Neuronal stem cell (in vitro differentiated cells): ENCODE results near the gene TGIF2.

Experiments used
- DNase-seq: peaks from one replicate; pipeline ENCODE4 v3.0.0-alpha.2; 2013; ENCODE audit warnings: low spot score
- H2AFZ ChIP-seq: one replicate; pipeline ENCODE4 v1.6.1; 2013; ENCODE audit warnings: mild to moderate bottlenecking, low read length, inconsistent platforms
- H2AK5ac ChIP-seq: 2 replicates; pipeline ENCODE4 v1.6.1; 2013; ENCODE audit warnings: low read depth, mild to moderate bottlenecking, inconsistent platforms, low read length, moderate library complexity, mixed read lengths
- H2BK120ac ChIP-seq: 2 replicates; pipeline ENCODE4 v1.6.1; 2013; ENCODE audit warnings: low read depth, mild to moderate bottlenecking, inconsistent platforms, low read length, moderate library complexity, mixed read lengths
- H2BK12ac ChIP-seq: one replicate; pipeline ENCODE4 v1.6.1; 2013; ENCODE audit warnings: low read length, inconsistent platforms
- H2BK15ac ChIP-seq: 2 replicates; pipeline ENCODE4 v1.6.1; 2013; ENCODE audit warnings: mild to moderate bottlenecking, low read length, inconsistent platforms, mixed read lengths
- H2BK5ac ChIP-seq: one replicate; pipeline ENCODE4 v1.6.1; 2013; ENCODE audit warnings: inconsistent platforms, mild to moderate bottlenecking, low read length, moderate library complexity
- H3K14ac ChIP-seq: one replicate; pipeline ENCODE4 v1.6.1; 2013; ENCODE audit warnings: low read length, inconsistent platforms
- H3K18ac ChIP-seq: 2 replicates; pipeline ENCODE4 v1.6.1; 2013; ENCODE audit warnings: low read length, inconsistent platforms
- H3K23ac ChIP-seq: 2 replicates; pipeline ENCODE4 v1.6.1; 2013; ENCODE audit warnings: low read depth, mild to moderate bottlenecking, mixed read lengths, low read length, inconsistent platforms; ENCODE audit not compliant: poor library complexity
- H3K27ac ChIP-seq: replicated peaks from 3 replicates; pipeline ENCODE4 v1.5.1; 2013; ENCODE audit warnings: low read length, inconsistent platforms
- H3K27me3 ChIP-seq, 3 experiments: 2 replicates each; pipeline ENCODE4 v1.6.1; 2013; ENCODE audit warnings: low read length in 3 of 3, mild to moderate bottlenecking in 2 of 3, inconsistent platforms in 1 of 3, low read depth in 1 of 3, mixed read lengths in 1 of 3, moderate library complexity in 1 of 3; ENCODE audit not compliant: control insufficient read depth in 3 of 3, insufficient read depth in 3 of 3
- H3K36me3 ChIP-seq, 2 donors: replicated peaks in 1 of 2; 2 replicates each; pipeline ENCODE4 v1.6.1; 2013; ENCODE audit warnings: low read length in 2 of 2; ENCODE audit not compliant: control insufficient read depth in 2 of 2, insufficient read depth in 2 of 2
- H3K4ac ChIP-seq: 2 replicates; pipeline ENCODE4 v1.6.1; 2013; ENCODE audit warnings: inconsistent platforms, mild to moderate bottlenecking, low read length, moderate library complexity
- H3K4me1 ChIP-seq, 2 donors: 1 replicate in 1 of 2; 2 replicates in 1 of 2; pipeline ENCODE4 v1.6.1; 2013; ENCODE audit warnings: low read length in 2 of 2, low read depth in 1 of 2; ENCODE audit not compliant: control insufficient read depth in 2 of 2, insufficient read depth in 1 of 2
- H3K4me2 ChIP-seq: one replicate; pipeline ENCODE4 v1.6.1; 2013; ENCODE audit warnings: mild to moderate bottlenecking, low read length, inconsistent platforms; ENCODE audit not compliant: insufficient read depth, poor library complexity, severe bottlenecking
- H3K4me3 ChIP-seq, 2 donors: 2 replicates each; pipeline ENCODE4 v1.5.1; 2013; ENCODE audit warnings: low read length in 2 of 2, mild to moderate bottlenecking in 2 of 2, inconsistent platforms in 1 of 2, moderate library complexity in 1 of 2
- H3K79me1 ChIP-seq: one replicate; pipeline ENCODE4 v1.6.1; 2013; ENCODE audit warnings: low read depth, mild to moderate bottlenecking, inconsistent platforms, low read length, moderate library complexity
- H3K9ac ChIP-seq: one replicate; pipeline ENCODE4 v1.6.1; 2013; ENCODE audit warnings: mild to moderate bottlenecking, low read depth, low read length, inconsistent platforms; ENCODE audit not compliant: poor library complexity
- H3K9me3 ChIP-seq, 2 donors: replicated peaks in 1 of 2; 2 replicates each; pipeline versions ENCODE3 to v1.6.1; 2013; ENCODE audit warnings: low read length in 2 of 2, mild to moderate bottlenecking in 2 of 2, inconsistent platforms in 1 of 2, low read depth in 1 of 2, mixed read lengths in 1 of 2, moderate library complexity in 1 of 2; ENCODE audit not compliant: control insufficient read depth in 2 of 2, insufficient read depth in 1 of 2
- H4K8ac ChIP-seq: one replicate; pipeline ENCODE4 v1.6.1; 2013; ENCODE audit warnings: low read depth, mild to moderate bottlenecking, inconsistent platforms, low read length, moderate library complexity
- H4K91ac ChIP-seq: one replicate; pipeline ENCODE4 v1.6.1; 2013; ENCODE audit warnings: low read length, low read depth, mild to moderate bottlenecking, inconsistent platforms; ENCODE audit not compliant: poor library complexity
- WGBS, 2 donors: extraction: QIAGEN DNeasy Blood & Tissue Kit; methylation state at CpG; one replicate each; pipeline ENCODE4 v1.1.7; 2013; ENCODE audit warnings: missing lambda C conversion rate in 2 of 2, mixed read lengths in 1 of 2; ENCODE audit not compliant: insufficient read length in 2 of 2, insufficient replicate concordance in 1 of 2; ENCODE audit errors: extremely low coverage in 2 of 2; 5-methylcytosine and 5-hydroxymethylcytosine counted together

Gene TGIF2

DNA sequence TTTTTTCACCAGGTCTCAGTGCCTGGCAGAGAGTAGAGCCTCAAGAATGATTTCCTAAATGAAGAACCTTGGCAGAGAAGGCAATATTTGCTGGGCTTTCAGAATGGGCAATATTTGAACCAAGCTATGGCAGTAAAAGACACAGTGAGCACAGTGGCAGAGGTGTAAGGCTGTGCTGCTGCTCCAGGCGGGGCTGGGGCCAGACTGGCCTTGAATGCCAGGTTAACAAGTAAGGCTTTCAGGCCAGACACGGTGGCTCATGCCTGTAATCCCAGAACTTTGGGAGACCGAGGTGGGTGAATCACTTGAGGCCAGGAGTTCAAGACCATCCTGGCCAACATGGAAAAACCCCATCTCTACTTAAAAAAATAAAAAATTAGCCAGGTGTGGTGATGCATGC, 40.6 kb upstream of the TGIF2 start:
- H4K91ac ChIP-seq, result no peak overlapping the region
- H2AK5ac ChIP-seq, result no peak overlapping the region
- H3K18ac ChIP-seq, result no peak overlapping the region
- no peak overlapping the region for H3K27ac ChIP-seq
- peaks cover 1% of the 10 kb centered on the region for H3K79me1 ChIP-seq
- H3K4me3 ChIP-seq, result no peak overlapping the region
- no peaks in the 10 kb centered on the region for H3K4me1 ChIP-seq
- no peak overlapping the region for H4K8ac ChIP-seq
- DNase-seq, result no peak
- no peak overlapping the region for H3K14ac ChIP-seq
- no peaks in the 10 kb centered on the region for H3K27me3 ChIP-seq
- H3K23ac ChIP-seq, result no peak overlapping the region
- no peak overlapping the region for H2BK15ac ChIP-seq
- no peak overlapping the region for H3K9ac ChIP-seq
- H3K4me2 ChIP-seq, result no peak overlapping the region
- no peak overlapping the region for H2BK5ac ChIP-seq
- WGBS, 2 donors, result no CpG with 5 or more reads among the region's 3 CpGs
- H2AFZ ChIP-seq, result no peak overlapping the region
- no peak overlapping the region for H2BK12ac ChIP-seq
- H3K9me3 ChIP-seq, result no peaks in the 10 kb centered on the region
- H2BK120ac ChIP-seq, result no peak overlapping the region
- H3K4ac ChIP-seq, result no peak overlapping the region
- H3K36me3 ChIP-seq, result peaks cover 8 to 24% of the 10 kb centered on the region in 2 donors

DNA sequence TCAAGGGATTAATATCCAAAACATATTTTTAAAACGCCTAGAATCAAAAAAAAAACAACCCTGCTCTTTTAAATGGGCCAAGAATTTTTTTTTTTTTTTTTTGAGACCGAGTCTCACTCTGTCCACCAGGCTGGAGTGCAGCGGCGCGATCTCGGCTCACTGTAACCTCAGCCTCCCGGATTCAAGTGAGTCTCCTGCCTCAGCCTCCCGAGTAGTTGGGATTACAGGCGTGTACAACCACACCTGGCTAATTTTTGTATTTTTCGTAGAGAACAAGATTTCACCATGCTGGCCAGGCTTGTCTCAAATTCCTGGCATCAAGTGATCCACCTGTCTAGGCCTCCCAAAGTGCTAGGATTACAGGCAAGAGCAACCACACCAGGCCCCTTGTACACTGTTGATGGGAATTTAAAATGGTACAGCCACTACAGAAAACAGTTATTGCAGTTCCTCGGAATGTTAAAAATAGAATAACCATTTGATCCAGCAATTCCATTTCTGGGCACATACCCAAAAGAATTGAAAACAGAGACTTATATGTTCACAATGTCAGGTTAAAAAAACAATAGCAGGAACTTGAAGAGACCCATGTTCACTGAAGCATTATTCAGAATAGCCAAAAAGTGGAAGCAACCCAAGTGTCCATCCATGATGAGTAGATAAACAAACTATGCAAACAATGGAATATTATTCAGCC, 35.2 kb upstream of the TGIF2 start:
- no peaks in the 10 kb centered on the region for H3K36me3 ChIP-seq
- no peak overlapping the region for H3K23ac ChIP-seq

DNA sequence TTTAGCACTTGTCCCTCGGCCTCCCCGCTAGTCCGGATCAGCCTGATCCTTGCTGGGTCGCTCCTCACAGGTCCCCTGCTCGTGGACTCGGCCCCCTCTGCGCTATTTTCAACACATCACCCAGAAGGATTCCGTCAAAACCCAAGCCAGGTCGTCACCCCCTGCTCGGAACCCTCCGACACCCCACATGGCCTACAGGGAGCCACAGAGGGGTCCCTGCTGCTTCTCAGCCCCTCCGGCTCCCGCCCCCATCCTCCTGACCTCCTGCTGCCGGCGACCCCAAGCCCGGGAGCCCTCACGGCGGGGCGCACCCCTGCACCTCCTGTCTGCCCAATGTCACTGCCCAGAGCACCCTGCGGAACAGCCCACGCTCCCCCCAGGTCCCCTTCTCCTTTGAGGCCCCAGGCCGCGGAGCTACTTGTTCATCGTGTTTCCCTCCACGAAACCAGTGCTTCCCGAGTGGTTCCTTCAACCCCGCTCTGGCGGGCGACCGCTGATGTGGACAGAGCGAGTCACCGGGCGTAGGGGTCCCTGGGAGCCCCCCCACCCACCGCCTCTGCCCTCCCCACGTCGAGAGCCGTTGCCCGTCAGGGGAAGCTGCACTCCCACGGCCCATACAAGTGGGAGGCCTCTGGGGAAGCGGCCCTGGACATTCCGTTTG, 32.7 kb upstream of the TGIF2 start:
- Histone ChIP-seq H3K27me3 (no peaks in the 10 kb centered on the region), H3K9ac (peak overlapping the region; percentile 71), H3K36me3 (peaks cover 0 to 2% of the 10 kb centered on the region in 2 donors), H2BK120ac (peak overlapping the region; percentile 76), H2BK5ac (peak overlapping the region; percentile 57), H2BK12ac (peak overlapping the region; percentile 65), H2AK5ac (peak overlapping the region; percentile 96), H3K27ac (no peak overlapping the region), H3K4ac (peak overlapping the region; percentile 77), H3K23ac (peak overlapping the region; percentile 94), H3K9me3 (no peaks in the 10 kb centered on the region), H3K18ac (peak overlapping the region; percentile 98), H2AFZ (peak overlapping the region; percentile 61), H4K91ac (peak overlapping the region; percentile 80), H2BK15ac (peak overlapping the region; percentile 99), H4K8ac (peak overlapping the region; percentile 9), H3K4me2 (peak overlapping the region; percentile 94), H3K4me3 (peak overlapping the region in 1 of 2 donors; percentile 72), H3K4me1 (peaks cover 4 to 24% of the 10 kb centered on the region in 2 donors), H3K79me1 (peaks cover 7% of the 10 kb centered on the region), H3K14ac (peak overlapping the region; percentile 85)
- no peak for DNase-seq
- no CpG with 5 or more reads among the region's 41 CpGs for WGBS, 2 donors

More for the DNA sequence above, 35.2 kb upstream of the TGIF2 start:
- H4K8ac ChIP-seq, result no peak overlapping the region
- peaks cover 7% of the 10 kb centered on the region for H3K79me1 ChIP-seq
- H3K27me3 ChIP-seq, result no peaks in the 10 kb centered on the region
- H2BK120ac ChIP-seq, result no peak overlapping the region
- no peak overlapping the region for H2AK5ac ChIP-seq
- DNase-seq, result no peak
- no peak overlapping the region for H3K4ac ChIP-seq
- H3K27ac ChIP-seq, result no peak overlapping the region
- H2BK12ac ChIP-seq, result no peak overlapping the region
- H2BK15ac ChIP-seq, result no peak overlapping the region
- no peaks in the 10 kb centered on the region for H3K9me3 ChIP-seq
- H3K9ac ChIP-seq, result no peak overlapping the region
- no peak overlapping the region for H3K14ac ChIP-seq
- no peak overlapping the region for H4K91ac ChIP-seq
- H3K18ac ChIP-seq, result no peak overlapping the region
- H2AFZ ChIP-seq, result no peak overlapping the region
- H3K4me2 ChIP-seq, result no peak overlapping the region
- H2BK5ac ChIP-seq, result no peak overlapping the region
- H3K4me3 ChIP-seq, result no peak overlapping the region
- peaks cover 4 to 19% of the 10 kb centered on the region in 2 donors for H3K4me1 ChIP-seq
- WGBS, 2 donors, result no CpG with 5 or more reads among the region's 11 CpGs

DNA sequence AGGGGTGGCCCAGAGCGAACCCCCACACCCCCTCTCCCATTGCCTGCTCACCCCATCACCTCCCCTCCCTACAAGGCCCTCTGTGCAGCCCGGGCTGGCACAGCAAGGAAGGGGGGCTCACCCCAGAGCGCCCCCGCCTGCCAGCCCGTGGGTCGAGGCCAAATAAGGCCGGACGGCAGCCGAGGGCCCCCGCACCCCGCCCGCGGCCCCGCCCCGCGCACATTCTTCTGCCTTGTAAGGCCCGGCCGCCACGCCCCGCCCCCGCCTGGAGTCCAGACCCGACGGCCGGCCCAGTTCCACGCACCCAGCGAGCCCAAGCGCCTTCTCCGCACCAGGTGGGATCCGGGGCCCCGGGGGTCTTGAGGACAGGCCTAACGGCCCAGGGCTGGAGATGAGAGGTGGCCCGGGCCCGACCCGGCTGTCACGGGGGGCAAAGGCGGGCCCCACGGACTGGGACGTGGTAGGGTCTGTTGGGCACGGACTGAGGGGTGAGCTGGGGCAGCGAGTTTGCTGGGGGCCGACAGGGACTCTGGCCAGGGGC, 32.1 kb upstream of the TGIF2 start, which contains the start of gene MYL9:
MYL9 (plus strand) TSS at position 293 of the 541 bp plus-strand sequence. CDS start 3,366 bp downstream, outside the sequence.
- peak within 1 kb of the TSS; percentile 88 for H2BK12ac ChIP-seq
- H2BK15ac ChIP-seq, result peak within 1 kb of the TSS; percentile 99
- H3K9ac ChIP-seq, result peak within 1 kb of the TSS; percentile 91
- H2BK5ac ChIP-seq, result peak within 1 kb of the TSS; percentile 57
- H3K36me3 ChIP-seq, result peaks cover 0 to 6% of the 10 kb centered on the region in 2 donors
- no peaks in the 10 kb centered on the region for H3K27me3 ChIP-seq
- H3K79me1 ChIP-seq, result peaks cover 7% of the 10 kb centered on the region
- no CpG with 5 or more reads among the region's 41 CpGs for WGBS, 2 donors
- peak within 1 kb of the TSS; percentile 75 for H4K8ac ChIP-seq
- H3K18ac ChIP-seq, result peak within 1 kb of the TSS; percentile 99
- H3K4me1 ChIP-seq, result peaks cover 4 to 24% of the 10 kb centered on the region in 2 donors
- H2AK5ac ChIP-seq, result peak within 1 kb of the TSS; percentile 96
- peak within 1 kb of the TSS; percentile 94 for H3K14ac ChIP-seq
- peak within 1 kb of the TSS; percentile 43 for H3K27ac ChIP-seq
- H2BK120ac ChIP-seq, result peak within 1 kb of the TSS; percentile 98
- H3K4me2 ChIP-seq, result peak within 1 kb of the TSS; percentile 94
- DNase-seq, result peak; percentile 62
- H4K91ac ChIP-seq, result peak within 1 kb of the TSS; percentile 80
- peak within 1 kb of the TSS; percentile 94 for H3K23ac ChIP-seq
- H2AFZ ChIP-seq, result peak within 1 kb of the TSS; percentile 61
- peak within 1 kb of the TSS; percentile 92 for H3K4ac ChIP-seq
- no peaks in the 10 kb centered on the region for H3K9me3 ChIP-seq
- H3K4me3 ChIP-seq, result peak within 1 kb of the TSS in 1 of 2 donors; percentile 87
